ENCODE results near the gene PTK7. TPM values are rescaled to one million over a fixed set of nuclear protein-coding genes. Genes with fewer than 3 reads are reported as not detected.

The PTK7 gene
- total RNA-seq, 1 donor = 190 TPM

DNA sequence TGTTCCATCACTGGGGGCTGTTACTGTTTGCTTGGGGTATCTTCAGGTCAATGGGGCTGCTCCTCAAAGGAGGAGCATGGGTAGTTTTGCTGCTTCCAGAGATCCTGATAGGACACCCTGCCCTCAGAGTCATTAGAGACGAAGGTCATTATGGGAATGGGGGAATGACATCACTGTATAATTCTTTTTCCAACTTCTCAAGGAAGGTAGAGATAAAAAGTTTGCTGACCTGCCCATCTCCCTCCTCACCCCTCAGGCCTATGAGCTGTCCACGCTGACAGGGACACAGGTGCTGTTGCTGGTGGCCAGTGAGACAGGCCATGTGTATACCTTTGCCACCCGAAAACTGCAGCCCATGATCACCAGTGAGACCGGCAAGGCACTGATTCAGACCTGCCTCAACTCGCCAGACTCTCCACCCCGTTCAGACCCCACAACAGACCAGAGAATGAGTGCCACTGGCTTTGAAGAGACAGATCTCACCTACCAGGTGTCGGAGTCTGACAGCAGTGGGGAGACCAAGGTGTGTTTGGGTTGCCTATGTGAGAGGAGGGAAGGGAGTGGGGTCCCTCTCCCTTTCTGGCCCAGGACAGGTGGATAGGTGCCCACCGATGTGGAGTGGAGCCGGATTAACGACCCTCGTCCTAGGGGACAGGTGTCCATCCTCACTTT lies 97.6 kb downstream of the PTK7 start:
- Histone ChIP-seq H3K4me2 (ENCODE audit: insufficient read depth, low read length) (peak overlapping the region; percentile 96), H3K27ac (ENCODE audit: low read depth, low read length) (peak overlapping the region; percentile 92), H3K36me3 (ENCODE audit: insufficient read depth, low read length) (peaks cover 33% of the 10 kb centered on the region), H3K4me3 (ENCODE audit: insufficient read depth, low read length) (peak overlapping the region; percentile 86), H3K27me3 (ENCODE audit: insufficient read depth, low read length) (no peaks in the 10 kb centered on the region), H3K4me1 (ENCODE audit: insufficient read depth, low read length) (peaks cover 36% of the 10 kb centered on the region), H3K79me2 (ENCODE audit: insufficient read depth, low read length) (peaks cover 59% of the 10 kb centered on the region), H4K20me1 (ENCODE audit: insufficient read depth, low read length) (peaks cover 33% of the 10 kb centered on the region), H3K9me3 (ENCODE audit: low read depth, low read length) (no peaks in the 10 kb centered on the region), H2AFZ (ENCODE audit: low read length) (no peak overlapping the region)
- TF ChIP-seq, protein P1, sequence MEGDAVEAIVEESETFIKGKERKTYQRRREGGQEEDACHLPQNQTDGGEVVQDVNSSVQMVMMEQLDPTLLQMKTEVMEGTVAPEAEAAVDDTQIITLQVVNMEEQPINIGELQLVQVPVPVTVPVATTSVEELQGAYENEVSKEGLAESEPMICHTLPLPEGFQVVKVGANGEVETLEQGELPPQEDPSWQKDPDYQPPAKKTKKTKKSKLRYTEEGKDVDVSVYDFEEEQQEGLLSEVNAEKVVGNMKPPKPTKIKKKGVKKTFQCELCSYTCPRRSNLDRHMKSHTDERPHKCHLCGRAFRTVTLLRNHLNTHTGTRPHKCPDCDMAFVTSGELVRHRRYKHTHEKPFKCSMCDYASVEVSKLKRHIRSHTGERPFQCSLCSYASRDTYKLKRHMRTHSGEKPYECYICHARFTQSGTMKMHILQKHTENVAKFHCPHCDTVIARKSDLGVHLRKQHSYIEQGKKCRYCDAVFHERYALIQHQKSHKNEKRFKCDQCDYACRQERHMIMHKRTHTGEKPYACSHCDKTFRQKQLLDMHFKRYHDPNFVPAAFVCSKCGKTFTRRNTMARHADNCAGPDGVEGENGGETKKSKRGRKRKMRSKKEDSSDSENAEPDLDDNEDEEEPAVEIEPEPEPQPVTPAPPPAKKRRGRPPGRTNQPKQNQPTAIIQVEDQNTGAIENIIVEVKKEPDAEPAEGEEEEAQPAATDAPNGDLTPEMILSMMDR (IDR thresholded peaks at IDR 0.05; ENCODE audit: extremely low read depth, low read depth, low read length) = no peak
- no peak for DNase-seq (ENCODE audit: insufficient read length, low spot score, missing footprints)

DNA sequence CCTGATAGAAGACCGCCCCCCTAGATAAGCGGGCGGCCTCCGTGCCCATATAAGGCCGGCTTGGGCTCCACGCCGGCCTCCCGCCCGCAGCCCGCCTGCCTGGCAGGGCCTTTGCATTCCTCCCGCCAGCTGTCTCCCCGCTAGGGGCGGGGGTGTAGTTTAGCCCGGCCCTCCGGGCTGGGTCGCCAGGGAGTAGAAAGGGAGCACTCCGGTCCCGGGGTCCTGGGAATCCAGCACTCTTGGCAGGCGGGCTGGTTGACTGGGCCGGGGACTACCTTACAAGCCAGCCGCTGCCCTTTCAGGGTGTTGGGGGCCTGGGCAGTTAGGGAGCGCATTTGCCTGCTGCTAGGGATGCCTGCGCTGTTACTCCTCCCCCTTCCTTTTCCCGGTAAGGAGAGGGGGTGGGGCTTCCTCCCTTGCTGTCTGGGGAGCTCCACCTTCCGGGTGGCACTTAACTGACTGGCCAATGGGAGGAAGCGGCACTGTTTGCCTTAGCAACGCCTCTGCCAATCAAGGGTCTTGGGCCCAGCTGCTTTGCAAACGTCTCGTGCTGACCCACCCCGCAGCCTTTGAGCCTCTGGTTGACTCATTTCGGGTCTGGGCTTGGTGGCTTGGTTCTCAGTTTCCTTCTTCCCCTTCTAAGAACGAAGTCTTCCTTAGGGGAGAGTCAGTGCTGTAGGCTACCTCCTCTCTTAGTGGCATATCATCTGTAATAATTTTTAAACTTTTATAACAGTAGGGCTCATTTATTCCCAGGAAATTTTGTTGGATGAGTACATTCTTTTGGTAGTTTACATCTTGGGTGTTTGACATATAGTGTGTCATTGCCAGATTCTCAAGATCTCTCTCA lies 98.4 kb downstream of the PTK7 start:
- H3K4me3 ChIP-seq (ENCODE audit: insufficient read depth, low read length) = peak overlapping the region; percentile 86
- peak overlapping the region; percentile 88 for H2AFZ ChIP-seq (ENCODE audit: low read length)
- H3K9me3 ChIP-seq (ENCODE audit: low read depth, low read length) = no peaks in the 10 kb centered on the region
- H3K4me2 ChIP-seq (ENCODE audit: insufficient read depth, low read length) = peak overlapping the region; percentile 96
- peak; percentile 100 for DNase-seq (ENCODE audit: insufficient read length, low spot score, missing footprints)
- H3K27me3 ChIP-seq (ENCODE audit: insufficient read depth, low read length) = no peaks in the 10 kb centered on the region
- peaks cover 33% of the 10 kb centered on the region for H4K20me1 ChIP-seq (ENCODE audit: insufficient read depth, low read length)
- H3K4me1 ChIP-seq (ENCODE audit: insufficient read depth, low read length) = peaks cover 36% of the 10 kb centered on the region
- H3K36me3 ChIP-seq (ENCODE audit: insufficient read depth, low read length) = peaks cover 41% of the 10 kb centered on the region
- TF ChIP-seq, protein P1 (IDR thresholded peaks at IDR 0.05; ENCODE audit: extremely low read depth, low read depth, low read length) = peak; percentile 13
- H3K27ac ChIP-seq (ENCODE audit: low read depth, low read length) = peak overlapping the region; percentile 92
- peaks cover 59% of the 10 kb centered on the region for H3K79me2 ChIP-seq (ENCODE audit: insufficient read depth, low read length)

DNA sequence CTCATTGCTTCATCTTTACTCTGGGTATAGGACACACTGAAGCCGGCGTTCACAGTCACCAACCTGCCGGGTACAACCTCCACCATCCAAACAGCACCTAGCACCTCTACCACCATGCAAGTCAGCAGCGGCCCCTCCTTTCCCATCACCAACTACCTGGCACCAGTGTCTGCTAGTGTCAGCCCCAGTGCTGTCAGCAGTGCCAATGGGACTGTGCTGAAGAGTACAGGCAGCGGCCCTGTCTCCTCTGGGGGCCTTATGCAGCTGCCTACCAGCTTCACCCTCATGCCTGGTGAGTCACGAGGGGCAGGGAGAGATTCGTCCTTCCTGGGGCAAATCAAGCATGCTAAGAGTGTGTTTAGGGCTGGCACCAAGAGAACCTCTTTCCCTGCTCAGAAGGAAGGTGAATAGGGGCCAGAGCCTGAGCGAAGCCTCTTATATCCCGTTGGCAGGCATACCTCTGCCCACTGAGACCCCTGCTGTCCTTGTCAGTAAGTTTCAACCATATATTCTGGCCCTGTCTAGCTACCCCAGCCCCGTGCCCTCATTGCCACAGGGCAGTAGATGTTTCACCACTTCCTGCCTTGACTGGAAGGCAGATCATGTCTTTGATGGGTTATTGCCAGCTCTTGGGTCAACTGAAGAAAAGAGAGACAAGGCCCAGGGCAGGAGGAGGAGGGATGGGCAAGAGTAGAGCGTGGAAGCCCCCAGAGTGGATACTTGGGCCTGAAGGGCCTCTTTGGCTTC lies 99.7 kb downstream of the PTK7 start:
- Histone ChIP-seq H3K27me3 (ENCODE audit: insufficient read depth, low read length) (no peaks in the 10 kb centered on the region), H3K79me2 (ENCODE audit: insufficient read depth, low read length) (peaks cover 59% of the 10 kb centered on the region), H3K4me3 (ENCODE audit: insufficient read depth, low read length) (no peak overlapping the region), H2AFZ (ENCODE audit: low read length) (no peak overlapping the region), H3K36me3 (ENCODE audit: insufficient read depth, low read length) (peaks cover 44% of the 10 kb centered on the region), H3K4me1 (ENCODE audit: insufficient read depth, low read length) (peaks cover 31% of the 10 kb centered on the region), H3K27ac (ENCODE audit: low read depth, low read length) (peak overlapping the region; percentile 92), H3K4me2 (ENCODE audit: insufficient read depth, low read length) (no peak overlapping the region), H3K9me3 (ENCODE audit: low read depth, low read length) (no peaks in the 10 kb centered on the region), H4K20me1 (ENCODE audit: insufficient read depth, low read length) (peaks cover 33% of the 10 kb centered on the region)
- no peak for DNase-seq (ENCODE audit: insufficient read length, low spot score, missing footprints)
- TF ChIP-seq, protein P1 (IDR thresholded peaks at IDR 0.05; ENCODE audit: extremely low read depth, low read depth, low read length) = no peak

Measured in osteoblast (primary cell).